ENCODE data around the gene POPDC3.

DNA sequence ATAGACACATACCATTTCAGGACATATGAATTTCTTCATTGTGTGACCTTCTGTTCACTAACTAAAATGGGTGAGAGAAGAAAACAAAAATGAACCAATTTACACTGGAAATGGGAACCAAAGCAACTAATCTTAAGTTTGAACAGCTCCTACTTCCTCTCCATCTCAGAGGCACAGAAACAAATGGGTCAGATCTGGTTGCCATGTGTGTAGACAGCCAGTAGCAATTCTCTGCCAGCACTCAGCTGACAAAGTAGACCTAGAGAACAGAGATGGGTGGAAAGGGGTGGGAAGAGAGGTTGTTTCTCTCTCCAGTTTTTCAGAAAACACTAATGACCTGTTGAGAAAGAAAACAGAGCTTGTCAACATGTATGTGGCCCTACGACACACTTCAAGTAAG, 14.3 kb upstream of the POPDC3 start:
- TF ChIP-seq, protein P1, sequence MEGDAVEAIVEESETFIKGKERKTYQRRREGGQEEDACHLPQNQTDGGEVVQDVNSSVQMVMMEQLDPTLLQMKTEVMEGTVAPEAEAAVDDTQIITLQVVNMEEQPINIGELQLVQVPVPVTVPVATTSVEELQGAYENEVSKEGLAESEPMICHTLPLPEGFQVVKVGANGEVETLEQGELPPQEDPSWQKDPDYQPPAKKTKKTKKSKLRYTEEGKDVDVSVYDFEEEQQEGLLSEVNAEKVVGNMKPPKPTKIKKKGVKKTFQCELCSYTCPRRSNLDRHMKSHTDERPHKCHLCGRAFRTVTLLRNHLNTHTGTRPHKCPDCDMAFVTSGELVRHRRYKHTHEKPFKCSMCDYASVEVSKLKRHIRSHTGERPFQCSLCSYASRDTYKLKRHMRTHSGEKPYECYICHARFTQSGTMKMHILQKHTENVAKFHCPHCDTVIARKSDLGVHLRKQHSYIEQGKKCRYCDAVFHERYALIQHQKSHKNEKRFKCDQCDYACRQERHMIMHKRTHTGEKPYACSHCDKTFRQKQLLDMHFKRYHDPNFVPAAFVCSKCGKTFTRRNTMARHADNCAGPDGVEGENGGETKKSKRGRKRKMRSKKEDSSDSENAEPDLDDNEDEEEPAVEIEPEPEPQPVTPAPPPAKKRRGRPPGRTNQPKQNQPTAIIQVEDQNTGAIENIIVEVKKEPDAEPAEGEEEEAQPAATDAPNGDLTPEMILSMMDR (IDR thresholded peaks at IDR 0.05) = no peak
- TF ChIP-seq POLR2A (IDR thresholded peaks at IDR 0.05) = no peak

All from body of pancreas (tissue), 4 donors.